Activated T-cell treated with anti-CD3 and anti-CD28 coated beads, Interleukin-2, amount 50 U/mL, for 48 hours (primary cell): ENCODE data around the gene TMEM81.

Source experiments
- DNase-seq, 2 experiments: peaks; one replicate each; pipeline ENCODE4 v3.0.0-alpha.2; 2020

The TMEM81 gene, protein sequence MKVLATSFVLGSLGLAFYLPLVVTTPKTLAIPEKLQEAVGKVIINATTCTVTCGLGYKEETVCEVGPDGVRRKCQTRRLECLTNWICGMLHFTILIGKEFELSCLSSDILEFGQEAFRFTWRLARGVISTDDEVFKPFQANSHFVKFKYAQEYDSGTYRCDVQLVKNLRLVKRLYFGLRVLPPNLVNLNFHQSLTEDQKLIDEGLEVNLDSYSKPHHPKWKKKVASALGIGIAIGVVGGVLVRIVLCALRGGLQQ

DNA sequence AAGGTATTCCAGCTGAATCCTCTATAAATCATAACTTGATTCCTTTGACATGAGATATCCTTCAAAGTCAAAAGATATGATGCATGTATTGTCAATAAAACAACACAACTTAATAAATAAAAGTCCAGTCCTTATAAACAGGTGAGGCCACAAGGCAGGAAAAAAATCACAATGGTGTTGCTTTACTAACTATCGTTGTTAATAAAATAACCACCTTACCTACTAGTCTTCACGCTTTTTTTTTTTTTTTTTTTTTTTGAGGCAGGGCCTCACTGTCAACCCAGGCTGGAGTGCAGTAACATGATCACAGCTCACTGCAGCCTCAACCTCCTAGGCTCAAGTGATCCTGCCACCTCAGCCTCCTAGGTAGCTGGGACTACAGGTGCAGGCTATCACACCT, at the start of gene TMEM81:
TSS of gene TMEM81 (minus strand) at position 101 of the 400 bp plus-strand sequence. CDS start 140 bp downstream, outside the sequence.
- DNase-seq: no peak

DNA sequence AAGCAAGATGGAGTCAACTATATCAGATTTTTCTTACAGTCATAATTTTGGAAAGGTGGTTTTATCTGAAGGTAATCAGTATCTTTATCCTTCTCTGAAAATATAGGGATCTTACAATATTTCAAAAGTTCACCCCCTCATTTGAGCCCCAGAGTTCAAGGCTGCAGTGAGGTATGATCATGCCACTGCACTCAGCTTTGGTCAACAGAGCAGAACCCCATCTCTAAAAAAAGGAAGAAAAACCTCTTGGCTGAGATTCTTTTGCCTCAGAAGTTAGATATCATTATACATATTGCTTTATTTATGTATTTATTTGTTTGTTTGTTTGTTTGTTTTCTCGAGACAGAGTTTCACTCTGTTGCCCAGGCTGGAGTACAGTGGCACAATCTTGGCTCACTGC, 49.0 kb upstream of the TMEM81 start:
- DNase-seq: no peak

- DNase-seq: no peak
Measured at GRCh38 chr1:205129447-205130029, 45.3 kb upstream of the TMEM81 start.

GRCh38 chr1:205128050-205128449, 43.8 kb upstream of the TMEM81 start:
- DNase-seq: no peak

GRCh38 chr1:205127646-205128045, 43.4 kb upstream of the TMEM81 start:
- no peak for DNase-seq

- DNase-seq: no peak
Measured at GRCh38 chr1:205124726-205125125, 40.5 kb upstream of the TMEM81 start.

DNA sequence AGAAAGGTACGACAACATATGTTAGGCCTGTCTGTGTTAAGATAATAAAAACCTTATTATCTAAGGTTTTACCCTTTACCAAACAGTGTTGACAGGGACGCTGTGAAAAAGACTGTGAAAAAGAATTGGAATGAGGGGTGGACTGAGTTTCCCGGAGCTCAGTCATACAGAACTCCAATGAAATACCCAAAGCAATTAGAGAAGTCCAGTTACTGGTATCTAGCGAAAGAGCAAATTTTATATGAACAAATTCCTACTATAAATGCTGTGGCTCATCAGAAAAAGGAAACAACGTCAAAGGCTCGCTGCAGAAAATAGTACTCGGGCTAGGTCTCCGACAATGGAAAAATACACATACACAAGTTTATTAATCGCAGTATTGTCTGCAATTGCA, 38.2 kb upstream of the TMEM81 start:
- DNase-seq: no peak

GRCh38 chr1:205121660-205122488, 37.6 kb upstream of the TMEM81 start, which contains the start of gene RBBP5:
RBBP5 (minus strand) TSS chr1:205121978; CDS start chr1:205121873, 105 bp downstream.
- DNase-seq: peak; percentile 98

DNA sequence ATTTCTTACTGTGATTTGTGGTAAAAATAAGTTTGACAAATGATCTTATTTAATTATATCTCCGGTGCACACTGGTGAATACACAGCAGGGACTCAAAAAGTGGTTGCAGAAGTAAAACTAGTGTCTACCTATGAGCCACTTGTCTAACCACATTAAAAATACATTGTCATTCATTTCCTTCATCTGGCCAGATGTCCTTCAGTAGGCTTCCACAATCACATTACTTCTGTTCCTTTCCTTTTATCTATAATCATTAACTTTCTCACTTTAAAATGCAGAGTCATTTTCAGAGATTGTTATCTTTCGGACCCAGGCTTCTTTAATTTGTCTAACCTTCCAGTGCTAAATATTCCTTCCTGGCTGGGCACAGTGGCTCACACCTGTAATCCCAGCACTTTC, 34.5 kb upstream of the TMEM81 start:
- no peak for DNase-seq

- DNase-seq: no peak
Measured at GRCh38 chr1:205111354-205111753, 27.1 kb upstream of the TMEM81 start.

DNA sequence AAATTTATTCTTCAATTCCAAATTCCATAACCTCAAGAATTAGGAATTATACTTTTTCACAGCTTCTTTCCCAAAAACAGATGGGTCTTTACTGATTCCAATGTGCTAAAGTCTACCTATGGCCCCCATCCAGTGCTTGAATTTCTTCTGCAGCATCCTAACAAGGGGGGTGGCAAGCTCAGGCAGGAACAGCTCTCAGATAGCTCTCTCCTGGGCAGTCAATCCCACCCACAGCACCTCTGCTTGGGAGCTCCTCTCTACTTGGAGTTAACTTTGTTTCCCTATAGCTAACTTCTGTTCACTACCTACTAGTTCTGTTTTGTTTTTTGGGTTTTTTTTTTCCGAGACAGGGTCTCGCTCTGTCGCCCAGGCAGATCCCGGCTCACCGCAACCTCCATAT, 25.5 kb upstream of the TMEM81 start:
- DNase-seq: no peak

- DNase-seq: no peak
Measured at GRCh38 chr1:205109269-205109668, 25.0 kb upstream of the TMEM81 start.

DNA sequence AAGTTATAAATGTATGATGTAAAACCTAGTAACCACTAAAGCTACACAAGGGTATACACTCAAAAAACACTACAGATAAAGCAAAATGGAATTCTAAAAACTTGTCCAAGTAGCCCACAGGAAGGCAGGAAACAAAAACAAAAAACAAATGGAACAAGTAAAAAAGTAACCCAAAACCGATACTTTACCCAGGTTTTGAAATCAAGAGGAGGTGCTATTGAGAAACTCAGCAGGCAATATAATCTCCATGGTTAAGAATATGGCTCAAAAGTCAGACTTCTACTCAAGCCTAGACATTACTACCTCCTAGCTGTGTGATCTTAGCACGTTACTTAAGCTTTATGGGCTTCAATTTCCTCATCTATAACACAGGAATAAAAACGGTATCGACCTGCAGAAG, 24.2 kb upstream of the TMEM81 start:
- no peak for DNase-seq

GRCh38 chr1:205107327-205107726, 23.1 kb upstream of the TMEM81 start:
- DNase-seq: no peak

- no peak for DNase-seq
Measured at GRCh38 chr1:205102404-205102803, 18.1 kb upstream of the TMEM81 start.

- DNase-seq: no peak
Measured at GRCh38 chr1:205098242-205098641, 14.0 kb upstream of the TMEM81 start.

DNA sequence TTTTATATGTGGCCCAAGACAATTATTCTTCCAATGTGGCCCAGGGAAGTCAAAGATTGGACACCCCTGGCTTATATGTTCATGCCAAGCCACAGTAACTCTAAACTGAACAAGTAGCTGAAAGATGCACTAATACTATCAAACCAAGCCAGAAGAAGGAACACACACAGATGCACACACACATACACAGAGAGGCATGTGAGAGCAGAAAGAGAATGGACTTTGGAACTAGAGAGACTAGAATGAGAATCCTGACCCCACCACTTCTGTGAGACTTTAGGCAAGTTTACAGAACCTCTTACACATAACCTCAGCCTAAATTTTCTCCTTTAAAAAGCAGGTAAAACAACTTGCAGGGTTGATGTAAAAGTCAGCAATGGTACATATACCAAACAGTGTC, 11.2 kb upstream of the TMEM81 start:
- no peak for DNase-seq

- DNase-seq: no peak
Measured at GRCh38 chr1:205091043-205091740, 6.9 kb upstream of the TMEM81 start.

DNA sequence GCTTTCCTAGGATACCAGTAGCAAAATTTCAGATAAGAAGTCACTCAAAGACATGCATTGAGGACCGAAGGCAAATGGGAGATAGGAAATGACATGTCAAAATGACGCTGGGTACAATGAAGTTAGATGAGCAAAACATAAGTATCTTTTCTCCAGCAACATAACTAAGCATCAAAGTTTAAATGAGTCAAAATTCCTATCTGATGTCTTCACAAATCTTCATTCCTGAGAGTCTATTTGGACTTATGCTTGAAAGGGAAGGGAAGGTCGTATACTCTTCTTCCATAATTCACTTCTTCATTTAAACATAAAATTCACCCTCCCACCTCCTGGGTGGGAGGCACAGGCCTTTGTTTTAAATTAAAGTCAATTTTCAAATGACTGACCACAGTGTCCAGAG, 4.1 kb upstream of the TMEM81 start:
- no peak for DNase-seq

- DNase-seq: no peak
Measured at GRCh38 chr1:205082431-205082830, 1.8 kb downstream of the TMEM81 start.

- no peak for DNase-seq
Measured at GRCh38 chr1:205077934-205078311, 6.3 kb downstream of the TMEM81 start.

DNA sequence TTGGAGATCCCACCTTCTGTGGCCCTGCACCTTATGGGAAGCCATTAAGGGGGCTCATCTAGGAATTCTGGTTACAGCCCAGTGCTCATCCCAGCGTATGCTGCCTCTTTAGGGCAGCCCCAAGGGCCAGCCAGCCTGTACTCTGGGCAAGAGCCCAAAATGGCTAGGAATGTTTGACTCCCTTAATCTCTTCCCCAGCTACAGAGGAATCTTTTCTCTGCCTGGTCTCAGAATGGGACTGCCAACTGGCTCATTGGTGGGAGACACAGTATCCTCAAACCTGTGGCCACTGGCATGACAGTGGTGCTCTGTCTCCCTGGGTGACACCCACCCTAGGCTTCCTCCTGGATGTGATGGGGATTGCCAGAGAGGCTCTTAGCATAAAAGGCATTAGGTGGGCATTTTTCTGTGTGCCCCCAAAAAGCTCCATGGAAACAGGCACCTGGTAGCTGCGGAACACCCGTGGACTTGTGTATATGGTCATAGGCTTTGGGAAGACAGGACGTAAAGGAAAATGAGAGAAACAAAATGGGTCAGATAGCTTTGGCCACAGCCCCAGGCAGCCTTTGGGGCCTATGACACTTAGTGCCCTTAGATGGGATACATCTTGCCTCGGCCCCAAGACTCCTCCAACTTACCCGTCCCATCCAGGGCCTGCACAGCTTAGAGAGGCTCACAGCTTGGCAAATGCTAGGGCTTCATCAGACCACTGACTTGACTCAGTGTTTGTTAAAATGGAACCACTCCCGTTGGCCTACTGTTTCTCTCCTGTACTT, 6.9 kb downstream of the TMEM81 start:
- DNase-seq: peak; percentile 7 to 11
